Measurements from ENCODE around the gene PDYN.
A peak's percentile ranks its signal among the peaks of the same experiment; 100 is the strongest.

DNA sequence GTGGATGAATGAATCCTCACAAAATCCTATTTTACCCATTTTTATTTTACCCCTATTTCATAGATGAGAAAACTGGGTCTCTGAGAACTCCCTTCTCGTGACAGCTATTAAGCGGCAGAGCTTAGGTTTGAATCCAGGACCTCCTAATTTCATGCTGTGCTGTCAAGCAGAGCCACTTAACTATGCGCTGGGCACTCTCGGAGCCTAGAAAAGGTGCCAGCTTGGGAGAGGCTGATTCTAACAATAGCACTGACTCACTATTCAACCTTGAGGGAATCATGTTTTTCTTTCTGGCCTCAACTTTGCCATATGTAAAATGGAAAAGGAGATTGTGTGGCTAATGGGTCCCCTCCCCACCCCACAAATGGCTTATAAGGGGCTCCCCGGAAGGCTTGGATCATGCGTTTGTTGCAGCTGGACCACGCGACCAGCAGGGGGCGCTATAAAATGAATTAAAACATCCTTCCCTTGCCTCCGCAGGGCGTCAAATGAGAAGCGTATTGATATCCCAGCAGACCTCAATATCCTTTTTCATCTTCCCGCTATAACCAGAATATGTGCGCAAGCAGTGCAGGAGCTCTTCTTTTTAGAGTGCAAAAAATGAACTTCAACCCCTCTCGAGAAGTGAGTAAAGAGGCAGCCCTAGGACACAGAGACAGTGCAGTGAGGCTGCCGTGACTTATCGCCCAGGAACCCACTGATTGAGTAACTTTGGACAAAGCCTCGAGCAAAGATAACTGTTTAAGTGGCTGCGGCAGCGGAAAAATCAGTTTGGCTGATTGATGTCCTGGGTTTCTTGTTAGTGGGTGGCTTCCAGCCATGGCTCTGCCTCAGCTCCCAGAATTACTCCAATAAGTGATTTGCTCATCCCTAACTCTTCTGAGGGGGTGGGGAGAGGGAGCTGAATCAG, 12.8 kb upstream of the PDYN start:
- TF ChIP-seq, protein P1, sequence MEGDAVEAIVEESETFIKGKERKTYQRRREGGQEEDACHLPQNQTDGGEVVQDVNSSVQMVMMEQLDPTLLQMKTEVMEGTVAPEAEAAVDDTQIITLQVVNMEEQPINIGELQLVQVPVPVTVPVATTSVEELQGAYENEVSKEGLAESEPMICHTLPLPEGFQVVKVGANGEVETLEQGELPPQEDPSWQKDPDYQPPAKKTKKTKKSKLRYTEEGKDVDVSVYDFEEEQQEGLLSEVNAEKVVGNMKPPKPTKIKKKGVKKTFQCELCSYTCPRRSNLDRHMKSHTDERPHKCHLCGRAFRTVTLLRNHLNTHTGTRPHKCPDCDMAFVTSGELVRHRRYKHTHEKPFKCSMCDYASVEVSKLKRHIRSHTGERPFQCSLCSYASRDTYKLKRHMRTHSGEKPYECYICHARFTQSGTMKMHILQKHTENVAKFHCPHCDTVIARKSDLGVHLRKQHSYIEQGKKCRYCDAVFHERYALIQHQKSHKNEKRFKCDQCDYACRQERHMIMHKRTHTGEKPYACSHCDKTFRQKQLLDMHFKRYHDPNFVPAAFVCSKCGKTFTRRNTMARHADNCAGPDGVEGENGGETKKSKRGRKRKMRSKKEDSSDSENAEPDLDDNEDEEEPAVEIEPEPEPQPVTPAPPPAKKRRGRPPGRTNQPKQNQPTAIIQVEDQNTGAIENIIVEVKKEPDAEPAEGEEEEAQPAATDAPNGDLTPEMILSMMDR (conservative IDR thresholded peaks at IDR 0.05): peak; percentile 93
- TF ChIP-seq EZH2 (IDR thresholded peaks at IDR 0.05; ENCODE audit: low read depth): no peak

Measured in PC-9 (cell line).